ENCODE results near the gene RFX4.

Gene RFX4

GRCh38 chr12:106669216-106669615, 86.4 kb downstream of the RFX4 start:
- Histone ChIP-seq H3K27me3 (ENCODE audit: control insufficient read depth in 2 of 2, insufficient read depth in 2 of 2, low read length in 2 of 2) (peaks cover 5 to 8% of the 10 kb centered on the region in 2 donors), H3K9ac (ENCODE audit: low read depth in 1 of 2, low read length in 2 of 2) (no peak overlapping the region), H3K9me3 (ENCODE audit: control insufficient read depth in 2 of 2, low read length in 2 of 2) (no peaks in the 10 kb centered on the region), H3K4me3 (ENCODE audit: low read length in 2 of 2) (no peak overlapping the region), H3K36me3 (ENCODE audit: control insufficient read depth in 2 of 2, insufficient read depth in 2 of 2, low read length in 2 of 2) (no peaks in the 10 kb centered on the region), H3K27ac (ENCODE audit: low read depth in 2 of 2, low read length in 2 of 2) (no peak overlapping the region), H3K4me1 (ENCODE audit: control insufficient read depth in 2 of 2, insufficient read depth in 2 of 2, low read length in 2 of 2) (no peaks in the 10 kb centered on the region)

GRCh38 chr12:106670131-106670530, 87.3 kb downstream of the RFX4 start:
- no peak overlapping the region for H3K9ac ChIP-seq (ENCODE audit: low read depth in 1 of 2, low read length in 2 of 2)
- H3K4me3 ChIP-seq (ENCODE audit: low read length in 2 of 2) = no peak overlapping the region
- H3K36me3 ChIP-seq (ENCODE audit: control insufficient read depth in 2 of 2, insufficient read depth in 2 of 2, low read length in 2 of 2) = no peaks in the 10 kb centered on the region
- H3K27ac ChIP-seq (ENCODE audit: low read depth in 2 of 2, low read length in 2 of 2) = no peak overlapping the region
- no peaks in the 10 kb centered on the region for H3K9me3 ChIP-seq (ENCODE audit: control insufficient read depth in 2 of 2, low read length in 2 of 2)
- H3K4me1 ChIP-seq (ENCODE audit: control insufficient read depth in 2 of 2, insufficient read depth in 2 of 2, low read length in 2 of 2) = no peaks in the 10 kb centered on the region
- peaks cover 5 to 8% of the 10 kb centered on the region in 2 donors for H3K27me3 ChIP-seq (ENCODE audit: control insufficient read depth in 2 of 2, insufficient read depth in 2 of 2, low read length in 2 of 2)

- Histone ChIP-seq H3K27me3 (ENCODE audit: control insufficient read depth in 2 of 2, insufficient read depth in 2 of 2, low read length in 2 of 2) (peaks cover 5 to 8% of the 10 kb centered on the region in 2 donors), H3K9me3 (ENCODE audit: control insufficient read depth in 2 of 2, low read length in 2 of 2) (no peaks in the 10 kb centered on the region), H3K4me1 (ENCODE audit: control insufficient read depth in 2 of 2, insufficient read depth in 2 of 2, low read length in 2 of 2) (no peaks in the 10 kb centered on the region), H3K9ac (ENCODE audit: low read depth in 1 of 2, low read length in 2 of 2) (no peak overlapping the region), H3K36me3 (ENCODE audit: control insufficient read depth in 2 of 2, insufficient read depth in 2 of 2, low read length in 2 of 2) (no peaks in the 10 kb centered on the region), H3K4me3 (ENCODE audit: low read length in 2 of 2) (no peak overlapping the region), H3K27ac (ENCODE audit: low read depth in 2 of 2, low read length in 2 of 2) (no peak overlapping the region)
Measured at GRCh38 chr12:106671840-106672239, 89.0 kb downstream of the RFX4 start.

GRCh38 chr12:106672314-106673025, 89.7 kb downstream of the RFX4 start:
- no peaks in the 10 kb centered on the region for H3K9me3 ChIP-seq (ENCODE audit: control insufficient read depth in 2 of 2, low read length in 2 of 2)
- no peak overlapping the region for H3K4me3 ChIP-seq (ENCODE audit: low read length in 2 of 2)
- no peaks in the 10 kb centered on the region for H3K4me1 ChIP-seq (ENCODE audit: control insufficient read depth in 2 of 2, insufficient read depth in 2 of 2, low read length in 2 of 2)
- H3K27me3 ChIP-seq (ENCODE audit: control insufficient read depth in 2 of 2, insufficient read depth in 2 of 2, low read length in 2 of 2) = peaks cover 5 to 8% of the 10 kb centered on the region in 2 donors
- no peaks in the 10 kb centered on the region for H3K36me3 ChIP-seq (ENCODE audit: control insufficient read depth in 2 of 2, insufficient read depth in 2 of 2, low read length in 2 of 2)
- no peak overlapping the region for H3K9ac ChIP-seq (ENCODE audit: low read depth in 1 of 2, low read length in 2 of 2)
- no peak overlapping the region for H3K27ac ChIP-seq (ENCODE audit: low read depth in 2 of 2, low read length in 2 of 2)

- Histone ChIP-seq H3K4me3 (ENCODE audit: low read length in 2 of 2) (no peak overlapping the region), H3K27ac (ENCODE audit: low read depth in 2 of 2, low read length in 2 of 2) (no peak overlapping the region), H3K9ac (ENCODE audit: low read depth in 1 of 2, low read length in 2 of 2) (no peak overlapping the region), H3K27me3 (ENCODE audit: control insufficient read depth in 2 of 2, insufficient read depth in 2 of 2, low read length in 2 of 2) (peaks cover 5 to 8% of the 10 kb centered on the region in 2 donors), H3K4me1 (ENCODE audit: control insufficient read depth in 2 of 2, insufficient read depth in 2 of 2, low read length in 2 of 2) (no peaks in the 10 kb centered on the region), H3K36me3 (ENCODE audit: control insufficient read depth in 2 of 2, insufficient read depth in 2 of 2, low read length in 2 of 2) (no peaks in the 10 kb centered on the region), H3K9me3 (ENCODE audit: control insufficient read depth in 2 of 2, low read length in 2 of 2) (no peaks in the 10 kb centered on the region)
Measured at GRCh38 chr12:106673141-106673540, 90.3 kb downstream of the RFX4 start.

- H3K36me3 ChIP-seq (ENCODE audit: control insufficient read depth in 2 of 2, insufficient read depth in 2 of 2, low read length in 2 of 2) = no peaks in the 10 kb centered on the region
- H3K9me3 ChIP-seq (ENCODE audit: control insufficient read depth in 2 of 2, low read length in 2 of 2) = no peaks in the 10 kb centered on the region
- no peak overlapping the region for H3K27ac ChIP-seq (ENCODE audit: low read depth in 2 of 2, low read length in 2 of 2)
- H3K27me3 ChIP-seq (ENCODE audit: control insufficient read depth in 2 of 2, insufficient read depth in 2 of 2, low read length in 2 of 2) = peaks cover 5 to 8% of the 10 kb centered on the region in 2 donors
- no peak overlapping the region for H3K4me3 ChIP-seq (ENCODE audit: low read length in 2 of 2)
- no peak overlapping the region for H3K9ac ChIP-seq (ENCODE audit: low read depth in 1 of 2, low read length in 2 of 2)
- H3K4me1 ChIP-seq (ENCODE audit: control insufficient read depth in 2 of 2, insufficient read depth in 2 of 2, low read length in 2 of 2) = no peaks in the 10 kb centered on the region
Measured at GRCh38 chr12:106675651-106676435, 93.0 kb downstream of the RFX4 start.

GRCh38 chr12:106679574-106679973, 96.8 kb downstream of the RFX4 start:
- no peaks in the 10 kb centered on the region for H3K36me3 ChIP-seq (ENCODE audit: control insufficient read depth in 2 of 2, insufficient read depth in 2 of 2, low read length in 2 of 2)
- H3K4me1 ChIP-seq (ENCODE audit: control insufficient read depth in 2 of 2, insufficient read depth in 2 of 2, low read length in 2 of 2) = no peaks in the 10 kb centered on the region
- no peak overlapping the region for H3K4me3 ChIP-seq (ENCODE audit: low read length in 2 of 2)
- no peak overlapping the region for H3K27ac ChIP-seq (ENCODE audit: low read depth in 2 of 2, low read length in 2 of 2)
- H3K27me3 ChIP-seq (ENCODE audit: control insufficient read depth in 2 of 2, insufficient read depth in 2 of 2, low read length in 2 of 2) = no peaks in the 10 kb centered on the region
- no peaks in the 10 kb centered on the region for H3K9me3 ChIP-seq (ENCODE audit: control insufficient read depth in 2 of 2, low read length in 2 of 2)
- no peak overlapping the region for H3K9ac ChIP-seq (ENCODE audit: low read depth in 1 of 2, low read length in 2 of 2)

- H3K27ac ChIP-seq (ENCODE audit: low read depth in 2 of 2, low read length in 2 of 2) = no peak overlapping the region
Measured at GRCh38 chr12:106680280-106680679, 97.5 kb downstream of the RFX4 start.

GRCh38 chr12:106681210-106681609, 98.4 kb downstream of the RFX4 start:
- no peaks in the 10 kb centered on the region for H3K9me3 ChIP-seq (ENCODE audit: control insufficient read depth in 2 of 2, low read length in 2 of 2)
- H3K4me1 ChIP-seq (ENCODE audit: control insufficient read depth in 2 of 2, insufficient read depth in 2 of 2, low read length in 2 of 2) = no peaks in the 10 kb centered on the region
- H3K36me3 ChIP-seq (ENCODE audit: control insufficient read depth in 2 of 2, insufficient read depth in 2 of 2, low read length in 2 of 2) = no peaks in the 10 kb centered on the region
- no peaks in the 10 kb centered on the region for H3K27me3 ChIP-seq (ENCODE audit: control insufficient read depth in 2 of 2, insufficient read depth in 2 of 2, low read length in 2 of 2)
- H3K4me3 ChIP-seq (ENCODE audit: low read length in 2 of 2) = no peak overlapping the region
- no peak overlapping the region for H3K27ac ChIP-seq (ENCODE audit: low read depth in 2 of 2, low read length in 2 of 2)
- no peak overlapping the region for H3K9ac ChIP-seq (ENCODE audit: low read depth in 1 of 2, low read length in 2 of 2)

More at GRCh38 chr12:106680280-106680679, 97.5 kb downstream of the RFX4 start:
- Histone ChIP-seq H3K4me1 (ENCODE audit: control insufficient read depth in 2 of 2, insufficient read depth in 2 of 2, low read length in 2 of 2) (no peaks in the 10 kb centered on the region), H3K27me3 (ENCODE audit: control insufficient read depth in 2 of 2, insufficient read depth in 2 of 2, low read length in 2 of 2) (no peaks in the 10 kb centered on the region), H3K4me3 (ENCODE audit: low read length in 2 of 2) (no peak overlapping the region), H3K9me3 (ENCODE audit: control insufficient read depth in 2 of 2, low read length in 2 of 2) (no peaks in the 10 kb centered on the region), H3K36me3 (ENCODE audit: control insufficient read depth in 2 of 2, insufficient read depth in 2 of 2, low read length in 2 of 2) (no peaks in the 10 kb centered on the region), H3K9ac (ENCODE audit: low read depth in 1 of 2, low read length in 2 of 2) (no peak overlapping the region)

GRCh38 chr12:106682594-106683234, 99.9 kb downstream of the RFX4 start:
- no peaks in the 10 kb centered on the region for H3K4me1 ChIP-seq (ENCODE audit: control insufficient read depth in 2 of 2, insufficient read depth in 2 of 2, low read length in 2 of 2)
- H3K4me3 ChIP-seq (ENCODE audit: low read length in 2 of 2) = no peak overlapping the region
- H3K9me3 ChIP-seq (ENCODE audit: control insufficient read depth in 2 of 2, low read length in 2 of 2) = no peaks in the 10 kb centered on the region
- no peaks in the 10 kb centered on the region for H3K27me3 ChIP-seq (ENCODE audit: control insufficient read depth in 2 of 2, insufficient read depth in 2 of 2, low read length in 2 of 2)
- no peaks in the 10 kb centered on the region for H3K36me3 ChIP-seq (ENCODE audit: control insufficient read depth in 2 of 2, insufficient read depth in 2 of 2, low read length in 2 of 2)
- no peak overlapping the region for H3K27ac ChIP-seq (ENCODE audit: low read depth in 2 of 2, low read length in 2 of 2)
- no peak overlapping the region for H3K9ac ChIP-seq (ENCODE audit: low read depth in 1 of 2, low read length in 2 of 2)
